Body of pancreas (tissue), 4 donors: ENCODE results near the gene CLIP1. TPM values are rescaled to one million over a fixed set of nuclear protein-coding genes. Genes with fewer than 3 reads are reported as not detected.
"Not testable (repeated sequence)": the region's sequence is repeated elsewhere in the genome, so short reads cannot be mapped to it uniquely, and the experiment has no call there.

ENCODE experiments used
- ATAC-seq: fragments of 150-250 bp; one replicate; pipeline ENCODE4 v1.9.1; 2016
- DNase-seq, 4 donors: peaks; one replicate each; pipeline ENCODE4 v3.0.0-alpha.2; 2019
- H3K27ac ChIP-seq, 4 donors: fragments of 200-600 bp; sonication (generic); 1 replicate in 3 of 4; 2 replicates in 1 of 4; pipeline versions ENCODE4 v1.5.1 to v1.6.1; 2016 to 2019; ENCODE audit warnings: mild to moderate bottlenecking in 1 of 4, mixed read lengths in 1 of 4, moderate library complexity in 1 of 4
- H3K27me3 ChIP-seq, 2 donors: fragments of 200-600 bp; sonication (generic); one replicate each; pipeline ENCODE4 v1.6.0; 2016; ENCODE audit warnings: mild to moderate bottlenecking in 1 of 2
- H3K36me3 ChIP-seq, 2 donors: fragments of 200-600 bp; sonication (generic); replicated peaks in 1 of 2; 2 replicates each; pipeline ENCODE4 v1.5.1; 2016; ENCODE audit warnings: low read depth in 2 of 2; ENCODE audit not compliant: insufficient read depth in 1 of 2
- H3K4me1 ChIP-seq: fragments of 200-600 bp; sonication (generic); one replicate; pipeline ENCODE4 v1.6.0; 2016
- H3K4me3 ChIP-seq, 2 donors: fragments of 200-600 bp; sonication (generic); 1 replicate in 1 of 2; 2 replicates in 1 of 2; pipeline ENCODE4 v1.5.1; 2016 to 2019
- H3K9me3 ChIP-seq, 3 donors: fragments of 200-600 bp; sonication (generic); 1 replicate in 2 of 3; 2 replicates in 1 of 3; pipeline ENCODE4 v1.5.1; 2016
- CTCF ChIP-seq, 7 experiments: fragments of 450-650 bp in 4 of 7; fragments of 200-600 bp in 3 of 7; sonication (generic) in 3 of 7; IDR thresholded peaks; one replicate each; pipeline ENCODE4 v1.5.1; 2016 to 2019; ENCODE audit warnings: antibody characterized with exemption in 7 of 7
- POLR2A ChIP-seq, 3 donors: fragments of 450-650 bp; IDR thresholded peaks; one replicate each; pipeline ENCODE4 v1.6.1; 2016; ENCODE audit warnings: antibody characterized with exemption in 3 of 3, mild to moderate bottlenecking in 2 of 3
- WGBS, 2 donors: methylation state at CpG; one replicate each; pipeline ENCODE4 v1.1.5; 2017; 5-methylcytosine and 5-hydroxymethylcytosine counted together
- intact Hi-C: fragments of 100-400 bp; cut with DNase I; formaldehyde crosslinking; loops from one replicate; pipeline ENCODE4 v1.15.1; 2023
- total RNA-seq, 2 donors: library from RNA; depleted of rRNA; stranded (reverse); fragments of >200 nt; gene quantifications; one replicate each; pipeline ENCODE4 v1.1.0, GENCODE V29; 2016

Gene CLIP1
- total RNA-seq, 2 donors from 2014 or later = 41.2 to 89.0 TPM

- Histone ChIP-seq H3K27ac (peak overlapping the region; percentile 71 to 99 (median 96)), H3K4me3 (peak overlapping the region in 1 of 2 donors; percentile 56), H3K27me3 (no peaks in the 10 kb centered on the region), H3K36me3 (no peaks in the 10 kb centered on the region), H3K4me1 (peaks cover 39% of the 10 kb centered on the region), H3K9me3 (no peaks in the 10 kb centered on the region)
- TF ChIP-seq POLR2A (IDR thresholded peaks at IDR 0.05) (peak in 2 of 3 donors; percentile 37 to 49), CTCF (IDR thresholded peaks at IDR 0.05) (no peak)
- intact Hi-C loops = no loop called here
- DNase-seq (peak in 3 of 4 donors; percentile 19 to 54 (median 37)), ATAC-seq (no peak)
- WGBS, 2 donors = 13 to 14% methylated on average over 17 to 21 of the region's 21 CpGs
Measured at GRCh38 chr12:122423258-122424165, 1.0 kb upstream of the CLIP1 start.

- Histone ChIP-seq H3K4me3 (peak overlapping the region in 1 of 2 donors; percentile 56), H3K4me1 (peaks cover 47% of the 10 kb centered on the region), H3K27me3 (no peaks in the 10 kb centered on the region), H3K9me3 (no peaks in the 10 kb centered on the region), H3K27ac (peak overlapping the region; percentile 71 to 99 (median 96)), H3K36me3 (no peaks in the 10 kb centered on the region)
- WGBS, 2 donors = 0 to 1% methylated on average over 18 to 36 of the region's 39 CpGs
- intact Hi-C loops = no loop called here
- DNase-seq = peak; percentile 30 to 43 (median 40)
- TF ChIP-seq CTCF (IDR thresholded peaks at IDR 0.05) = no peak
- TF ChIP-seq POLR2A (IDR thresholded peaks at IDR 0.05) = no peak
- ATAC-seq = peak; percentile 13
Measured at GRCh38 chr12:122422730-122423257, 325 bp upstream of the CLIP1 start.

- intact Hi-C loops = no loop called here
- WGBS, 2 donors = 1 to 2% methylated on average over 9 to 14 of the region's 14 CpGs
- Histone ChIP-seq H3K9me3 (no peaks in the 10 kb centered on the region), H3K36me3 (no peaks in the 10 kb centered on the region), H3K4me3 (peak overlapping the region; percentile 62 to 91), H3K4me1 (peaks cover 47% of the 10 kb centered on the region), H3K27ac (peak overlapping the region; percentile 98 to 99 (median 99)), H3K27me3 (no peaks in the 10 kb centered on the region)
- DNase-seq = peak; percentile 58 to 78 (median 70)
- peak; percentile 41 for ATAC-seq
- no peak for TF ChIP-seq CTCF (IDR thresholded peaks at IDR 0.05)
- peak in 1 of 3 donors; percentile 45 for TF ChIP-seq POLR2A (IDR thresholded peaks at IDR 0.05)
Measured at GRCh38 chr12:122421187-122421820, 1.2 kb downstream of the CLIP1 start.

GRCh38 chr12:122420471-122421162 is 1.9 kb downstream of the CLIP1 start:
- Histone ChIP-seq H3K4me1 (peaks cover 47% of the 10 kb centered on the region), H3K27ac (peak overlapping the region; percentile 98 to 99 (median 99)), H3K9me3 (no peaks in the 10 kb centered on the region), H3K4me3 (no peak overlapping the region), H3K36me3 (no peaks in the 10 kb centered on the region), H3K27me3 (no peaks in the 10 kb centered on the region)
- DNase-seq (peak; percentile 33 to 80 (median 48)), ATAC-seq (no peak)
- 21 to 46% methylated on average over 9 to 17 of the region's 17 CpGs for WGBS, 2 donors
- intact Hi-C loops = no loop called here
- no peak for TF ChIP-seq POLR2A (IDR thresholded peaks at IDR 0.05)

- H3K36me3 ChIP-seq, DNase-seq, H3K27me3 ChIP-seq, H3K4me3 ChIP-seq, H3K9me3 ChIP-seq, intact Hi-C loops, ATAC-seq: not testable (repeated sequence)
- WGBS, 2 donors = 75 to 86% methylated on average over 3 of the region's 3 CpGs
- H3K27ac ChIP-seq = peak overlapping the region in 2 of 4 donors; percentile 99
- peaks cover 48% of the 10 kb centered on the region for H3K4me1 ChIP-seq
Measured at GRCh38 chr12:122419094-122419493, 3.4 kb downstream of the CLIP1 start.

GRCh38 chr12:122415665-122416064 is 6.8 kb downstream of the CLIP1 start:
- H3K27me3 ChIP-seq, H3K4me3 ChIP-seq, ATAC-seq, H3K27ac ChIP-seq, H3K36me3 ChIP-seq, H3K9me3 ChIP-seq, intact Hi-C loops, DNase-seq: not testable (repeated sequence)
- H3K4me1 ChIP-seq = peaks cover 46% of the 10 kb centered on the region
- 89 to 95% methylated on average over 7 of the region's 7 CpGs for WGBS, 2 donors
